H9 (cell line): ENCODE results near the gene RAC2. TPM values are rescaled to one million over a fixed set of nuclear protein-coding genes. Genes with fewer than 3 reads are reported as not detected.

ENCODE experiments used
- DNase-seq: peaks from one replicate; pipeline ENCODE4 v3.0.0-alpha.2; 2017
- H2AFZ ChIP-seq: one replicate; pipeline ENCODE4 v1.6.1; 2013; ENCODE audit warnings: mild to moderate bottlenecking, low read length, control low read depth, moderate library complexity
- H2AK5ac ChIP-seq: 2 replicates; pipeline ENCODE4 v1.6.1; 2013; ENCODE audit warnings: low read length, control low read depth, mixed read lengths; ENCODE audit not compliant: insufficient read length
- H2BK120ac ChIP-seq: one replicate; pipeline ENCODE4 v1.6.1; 2013; ENCODE audit warnings: low read depth, mild to moderate bottlenecking, low read length, control low read depth, inconsistent platforms; ENCODE audit not compliant: poor library complexity, severe bottlenecking
- H2BK12ac ChIP-seq: 2 replicates; pipeline ENCODE4 v1.6.1; 2013; ENCODE audit warnings: low read length, control low read depth, mixed read lengths, low read depth; ENCODE audit not compliant: insufficient read length
- H2BK15ac ChIP-seq: 2 replicates; pipeline ENCODE4 v1.6.1; 2013; ENCODE audit warnings: low read depth, low read length, control low read depth
- H2BK20ac ChIP-seq: one replicate; pipeline ENCODE4 v1.6.1; 2013; ENCODE audit warnings: low read depth, mild to moderate bottlenecking, low read length, control low read depth, inconsistent platforms; ENCODE audit not compliant: poor library complexity, severe bottlenecking
- H2BK5ac ChIP-seq: 2 replicates; pipeline ENCODE4 v1.6.1; 2013; ENCODE audit warnings: low read length, control low read depth, mixed read lengths; ENCODE audit not compliant: insufficient read length
- H3K14ac ChIP-seq: 2 replicates; pipeline ENCODE4 v1.6.1; 2013; ENCODE audit warnings: low read length, control low read depth; ENCODE audit not compliant: insufficient read depth
- H3K18ac ChIP-seq: 2 replicates; pipeline ENCODE4 v1.6.1; 2013; ENCODE audit warnings: low read depth, mild to moderate bottlenecking, mixed read lengths, low read length, control low read depth; ENCODE audit not compliant: insufficient read length
- H3K23ac ChIP-seq: 2 replicates; pipeline ENCODE4 v1.6.1; 2013; ENCODE audit warnings: low read length, control low read depth, mixed read lengths, low read depth; ENCODE audit not compliant: insufficient read length
- H3K23me2 ChIP-seq: 2 replicates; pipeline ENCODE4 v1.6.1; 2013; ENCODE audit warnings: low read depth, mild to moderate bottlenecking, mixed read lengths, low read length, control low read depth; ENCODE audit not compliant: insufficient read length, poor library complexity, severe bottlenecking
- H3K27ac ChIP-seq: 2 replicates; pipeline ENCODE4 v1.5.1; 2013; ENCODE audit warnings: low read length, control low read depth, mixed read lengths, low read depth; ENCODE audit not compliant: insufficient read length
- H3K27me3 ChIP-seq: 2 replicates; pipeline ENCODE4 v1.6.1; 2013; ENCODE audit warnings: low read length, control low read depth, inconsistent platforms; ENCODE audit not compliant: insufficient read depth
- H3K4ac ChIP-seq: 2 replicates; pipeline ENCODE4 v1.6.1; 2013; ENCODE audit warnings: low read depth, mild to moderate bottlenecking, control low read depth, inconsistent platforms, low read length, moderate library complexity
- H3K4me1 ChIP-seq: 2 replicates; pipeline ENCODE4 v1.6.1; 2013; ENCODE audit warnings: low read length, control low read depth, inconsistent platforms; ENCODE audit not compliant: insufficient read depth
- H3K4me2 ChIP-seq: 2 replicates; pipeline ENCODE4 v1.6.1; 2013; ENCODE audit warnings: low read length, control low read depth, mixed read lengths; ENCODE audit not compliant: insufficient read length, insufficient read depth
- H3K56ac ChIP-seq: 2 replicates; pipeline ENCODE4 v1.6.1; 2013; ENCODE audit warnings: low read depth, mild to moderate bottlenecking, mixed read lengths, low read length, control low read depth; ENCODE audit not compliant: insufficient read length
- H3K79me1 ChIP-seq: 2 replicates; pipeline ENCODE4 v1.6.1; 2013; ENCODE audit warnings: low read depth, mild to moderate bottlenecking, moderate library complexity, low read length, control low read depth, inconsistent platforms; ENCODE audit not compliant: insufficient read depth, poor library complexity, severe bottlenecking
- H3K79me2 ChIP-seq: 2 replicates; pipeline ENCODE4 v1.6.1; 2013; ENCODE audit warnings: low read length, control low read depth, inconsistent platforms; ENCODE audit not compliant: insufficient read depth
- H3K9ac ChIP-seq: 2 replicates; pipeline ENCODE4 v1.6.1; 2013; ENCODE audit warnings: low read length, control low read depth, mixed read lengths; ENCODE audit not compliant: insufficient read length; ENCODE audit errors: extremely low read depth
- H3K9me3 ChIP-seq: one replicate; pipeline ENCODE4 v1.6.1; 2013; ENCODE audit warnings: low read depth, low read length, inconsistent platforms; ENCODE audit not compliant: control insufficient read depth
- H3T11ph ChIP-seq: one replicate; pipeline ENCODE4 v1.6.1; 2013; ENCODE audit warnings: mild to moderate bottlenecking, low read length, control low read depth, inconsistent platforms
- H4K20me1 ChIP-seq: one replicate; pipeline ENCODE4 v1.6.1; 2013; ENCODE audit not compliant: control insufficient read depth, insufficient read length, insufficient read depth
- H4K5ac ChIP-seq: 2 replicates; pipeline ENCODE4 v1.6.1; 2013; ENCODE audit warnings: low read depth, mild to moderate bottlenecking, mixed read lengths, low read length, control low read depth; ENCODE audit not compliant: insufficient read length
- H4K8ac ChIP-seq: replicated peaks from 2 replicates; pipeline ENCODE4 v1.6.1; 2013; ENCODE audit warnings: low read length, control low read depth, mixed read lengths, low read depth; ENCODE audit not compliant: insufficient read length
- H4K91ac ChIP-seq: 2 replicates; pipeline ENCODE4 v1.6.1; 2013; ENCODE audit warnings: low read depth, mild to moderate bottlenecking, moderate library complexity, mixed read lengths, low read length, control low read depth; ENCODE audit not compliant: insufficient read length
- H3K27ac Mint-ChIP-seq, 3 experiments: 2 replicates in 2 of 3; 3 replicates in 1 of 3; pipeline ENCODE4 v1.8.0; 2020 to 2021; ENCODE audit warnings: mixed read lengths in 3 of 3, mild to moderate bottlenecking in 1 of 3, moderate library complexity in 1 of 3
- H3K27me3 Mint-ChIP-seq: 2 replicates; pipeline ENCODE4 v1.8.0; 2021; ENCODE audit warnings: low read depth, mild to moderate bottlenecking, moderate library complexity, mixed read lengths
- H3K36me3 Mint-ChIP-seq, 3 experiments: 2 replicates in 2 of 3; 3 replicates in 1 of 3; pipeline ENCODE4 v1.8.0; 2020 to 2021; ENCODE audit warnings: low read depth in 3 of 3, mixed read lengths in 3 of 3; ENCODE audit not compliant: insufficient read depth in 1 of 3
- H3K4me1 Mint-ChIP-seq, 2 experiments: 2 replicates each; pipeline ENCODE4 v1.8.0; 2020; ENCODE audit warnings: mixed read lengths in 2 of 2
- H3K4me3 Mint-ChIP-seq, 2 experiments: 2 replicates in 1 of 2; 3 replicates in 1 of 2; pipeline ENCODE4 v1.8.0; 2020 to 2021; ENCODE audit warnings: mild to moderate bottlenecking in 2 of 2, mixed read lengths in 2 of 2, moderate library complexity in 1 of 2
- H3K9me3 Mint-ChIP-seq, 2 experiments: 2 replicates in 1 of 2; 3 replicates in 1 of 2; pipeline ENCODE4 v1.8.0; 2020; ENCODE audit warnings: mild to moderate bottlenecking in 2 of 2, mixed read lengths in 2 of 2, moderate library complexity in 1 of 2
- CTCF ChIP-seq: fragments of 200-600 bp; sonication (generic); conservative IDR thresholded peaks from 3 replicates; pipeline ENCODE4 v1.8.0; 2021; ENCODE audit warnings: antibody characterized with exemption, mild to moderate bottlenecking
- WGBS: extraction: QIAGEN DNeasy Blood & Tissue Kit; methylation state at CpG from one replicate; pipeline ENCODE4 v1.1.7; 2013; ENCODE audit warnings: missing lambda C conversion rate, low lambda C conversion rate, mixed read lengths; ENCODE audit not compliant: insufficient read length; ENCODE audit errors: extremely low coverage; 5-methylcytosine and 5-hydroxymethylcytosine counted together
- total RNA-seq: library from RNA; stranded (reverse); gene quantifications from 2 replicates; pipeline ENCODE4 v1.2.1, GENCODE V29; 2021

RAC2 gene
- total RNA-seq, 1 experiment from 2014 or later = 2.8 TPM

- Mint-ChIP-seq H3K27ac (peak overlapping the region in 2 of 3 experiments; percentile 47 to 55; a peak in 2 of 7 replicates), H3K4me1 (peaks cover 12 to 41% of the 10 kb centered on the region in 2 experiments), H3K4me3 (no peak overlapping the region), H3K36me3 (no peaks in the 10 kb centered on the region), H3K27me3 (peaks cover 14% of the 10 kb centered on the region), H3K9me3 (no peaks in the 10 kb centered on the region; a peak in 1 of 5 replicates)
- Histone ChIP-seq H3K4me2 (no peak overlapping the region), H3K9ac (no peak overlapping the region), H2BK120ac (no peak overlapping the region), H4K91ac (no peak overlapping the region), H2AFZ (no peak overlapping the region), H3K4me1 (no peaks in the 10 kb centered on the region), H3K79me1 (no peaks in the 10 kb centered on the region), H3K9me3 (no peaks in the 10 kb centered on the region), H3K18ac (no peak overlapping the region), H2BK20ac (no peak overlapping the region), H4K20me1 (no peaks in the 10 kb centered on the region), H4K5ac (no peak overlapping the region), H3K14ac (no peak overlapping the region; the same call in 1 of the 2 replicates), H3K23me2 (no peaks in the 10 kb centered on the region), H2BK12ac (no peak overlapping the region), H3K27me3 (no peaks in the 10 kb centered on the region), H3K4ac (no peak overlapping the region), H2AK5ac (no peak overlapping the region), H3T11ph (no peak overlapping the region), H2BK15ac (no peak overlapping the region), H3K56ac (no peak overlapping the region), H4K8ac (no peak overlapping the region), H3K23ac (no peak overlapping the region), H3K79me2 (no peaks in the 10 kb centered on the region), H2BK5ac (no peak overlapping the region), H3K27ac (no peak overlapping the region)
- no peak for TF ChIP-seq CTCF
- no CpG with 5 or more reads among the region's 19 CpGs for WGBS
- DNase-seq = no peak
Measured at GRCh38 chr22:37241351-37242142, 2.5 kb downstream of the RAC2 start.
